SHP77 (cell line): Measurements from ENCODE around the gene ADAM21.
A peak's percentile ranks its signal among the peaks of the same experiment; 100 is the strongest.
"Not testable (repeated sequence)": the region's sequence is repeated elsewhere in the genome, so short reads cannot be mapped to it uniquely, and the experiment has no call there.

ENCODE experiments used
- DNase-seq, 2 experiments: peaks; one replicate each; lab custom pipeline; 2025; lab: John Stamatoyannopoulos, UW

Gene ADAM21

DNA sequence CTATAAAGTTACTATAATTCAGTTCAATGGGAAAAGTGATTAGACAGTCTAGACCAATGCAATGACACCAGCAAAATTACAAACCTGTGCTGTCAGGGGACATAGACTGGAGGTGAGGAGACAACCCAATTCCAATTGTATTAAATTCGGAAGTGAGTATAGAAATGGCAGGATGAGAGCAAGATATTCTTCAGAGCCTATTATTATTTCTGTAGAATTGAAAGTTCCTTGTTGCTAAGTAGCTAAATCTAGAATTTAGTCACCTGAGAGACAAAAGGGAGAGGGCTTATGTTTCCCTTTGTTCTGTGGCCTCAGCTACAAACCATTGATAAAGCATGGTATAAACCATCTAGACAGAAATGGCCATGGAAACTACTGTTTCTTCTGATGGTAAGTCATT lies at the start of gene ADAM21:
Gene ADAM21 (plus strand): TSS at position 301 of the 400 bp plus-strand sequence. CDS start 5,326 bp downstream, outside the sequence.
- DNase-seq: no peak

DNA sequence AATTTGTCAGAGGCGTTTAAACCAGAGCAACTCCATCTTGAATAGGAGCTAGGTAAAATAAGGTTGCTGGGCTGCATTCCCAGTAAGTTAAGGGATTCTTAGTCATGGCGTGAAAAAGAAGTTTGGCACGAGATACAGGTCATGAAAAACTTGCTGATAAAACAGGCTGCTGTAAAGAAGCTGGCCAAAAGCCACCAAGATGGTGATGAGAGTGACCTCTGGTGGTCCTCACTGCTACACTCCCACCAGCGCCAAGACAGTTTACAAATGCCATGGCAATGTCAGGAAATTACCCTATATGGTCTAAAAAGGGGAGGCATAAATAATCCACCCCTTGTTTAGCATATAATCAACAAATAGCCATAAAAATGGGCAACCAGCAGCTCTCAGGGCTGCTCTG lies 48.6 kb upstream of the ADAM21 start:
- not testable (repeated sequence) for DNase-seq

DNA sequence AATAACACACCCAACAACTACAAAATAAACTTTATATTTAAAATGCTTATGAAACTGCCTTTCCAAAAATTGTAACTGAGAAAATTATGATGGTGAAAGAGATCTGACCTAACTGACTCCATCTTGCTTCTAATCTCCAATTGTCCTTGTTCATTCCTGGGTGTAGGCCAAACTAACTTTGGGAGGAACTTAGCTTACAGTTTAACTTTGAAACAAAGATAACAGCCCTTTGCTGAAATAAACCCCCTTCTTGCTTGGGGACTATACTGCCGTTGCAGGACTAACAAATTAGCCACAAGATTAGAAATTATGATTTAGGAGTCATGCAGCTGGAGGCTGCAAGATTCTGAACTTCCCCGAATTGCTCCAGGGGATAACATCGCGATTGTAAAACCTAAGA lies 45.8 kb upstream of the ADAM21 start:
- not testable (repeated sequence) for DNase-seq

DNA sequence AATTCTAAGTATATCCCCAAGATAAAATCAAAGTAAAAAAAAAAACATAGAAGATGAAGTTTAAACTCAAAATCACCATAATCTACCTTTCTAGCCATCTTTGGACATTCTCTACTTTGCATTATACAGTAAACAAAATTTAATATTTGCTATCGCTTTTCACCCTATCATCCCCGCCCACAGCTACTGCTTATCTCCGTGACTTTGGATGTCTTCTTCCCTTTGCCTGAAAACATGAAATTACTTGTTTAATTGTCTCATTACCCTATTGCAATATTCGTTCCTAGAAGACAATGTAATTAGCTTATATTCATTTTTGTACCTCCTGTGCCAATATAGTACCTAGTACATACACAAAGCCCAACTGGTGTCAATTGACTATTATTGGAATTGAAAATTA lies 44.4 kb upstream of the ADAM21 start:
- DNase-seq: no peak

DNA sequence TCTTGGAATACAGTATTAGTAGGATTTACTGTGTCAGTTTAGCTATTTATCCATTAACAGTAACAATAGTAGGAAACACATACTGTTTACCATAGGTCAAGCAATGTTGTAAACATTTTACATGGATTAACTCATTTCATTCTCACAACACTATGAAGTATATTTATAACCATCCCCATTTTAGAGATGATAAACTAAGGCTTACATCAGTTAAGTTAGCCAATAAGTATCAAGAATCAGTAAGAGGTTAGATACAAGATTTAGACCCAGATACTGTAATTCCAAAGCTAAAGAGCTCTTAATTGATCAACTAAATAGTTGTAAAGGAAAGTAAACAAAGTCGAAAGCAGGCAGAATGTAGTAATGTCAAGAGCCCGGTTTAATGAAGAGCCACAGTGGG lies 36.2 kb upstream of the ADAM21 start:
- no peak for DNase-seq

DNA sequence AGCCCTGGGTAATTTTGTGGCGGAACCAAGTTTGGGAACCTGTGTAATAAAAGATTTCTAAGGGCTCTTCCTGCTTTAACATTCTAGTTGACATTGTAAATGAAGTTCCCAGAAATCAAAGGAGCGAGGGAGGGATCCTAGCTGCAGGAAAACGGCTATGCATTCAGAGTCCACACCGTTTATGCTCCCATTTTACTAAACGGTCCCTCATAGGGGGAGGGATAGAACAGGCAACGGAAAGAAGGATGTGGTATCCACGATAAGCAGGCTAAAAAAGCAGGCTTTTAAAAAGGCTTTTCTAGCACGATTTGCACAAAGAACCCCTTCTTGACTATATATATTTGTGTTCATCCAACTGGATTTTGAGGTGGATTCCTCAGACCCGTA lies 35.6 kb upstream of the ADAM21 start:
- DNase-seq: no peak

DNA sequence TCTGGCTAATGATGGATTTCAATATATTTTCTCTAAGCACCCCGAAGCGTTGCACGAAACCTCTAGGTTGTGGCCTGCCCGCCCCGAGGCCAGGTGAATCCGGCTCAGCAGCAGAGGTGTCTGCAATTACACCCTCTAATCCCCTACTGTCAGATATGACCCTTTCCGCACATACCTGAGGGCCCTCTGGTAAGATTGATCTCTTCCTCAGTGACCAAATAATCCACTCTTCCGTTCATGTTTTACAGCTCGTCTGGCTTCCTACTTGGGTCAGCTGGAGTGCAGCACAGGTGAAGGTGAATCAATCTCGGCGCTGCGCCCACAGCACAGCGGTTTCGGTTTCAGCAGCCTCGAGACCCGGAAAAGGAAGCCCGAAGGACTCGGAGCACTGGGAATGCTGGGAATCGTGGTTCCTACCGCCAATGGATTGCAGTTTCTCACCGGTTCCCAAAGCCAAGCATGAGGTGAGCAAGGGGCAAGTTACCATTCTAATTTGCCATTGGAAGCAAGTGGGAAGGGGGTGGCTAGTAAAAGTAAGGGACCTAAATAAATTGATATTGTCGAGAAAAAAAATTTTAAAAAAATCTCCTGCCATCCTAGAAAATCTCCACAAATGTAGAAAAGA lies 35.1 kb upstream of the ADAM21 start, which contains the start of gene SYNJ2BP:
Gene SYNJ2BP (minus strand): TSS at position 366 of the 625 bp plus-strand sequence. CDS start 127 bp downstream, at position 239.
- DNase-seq: peak; percentile 80 to 87

DNA sequence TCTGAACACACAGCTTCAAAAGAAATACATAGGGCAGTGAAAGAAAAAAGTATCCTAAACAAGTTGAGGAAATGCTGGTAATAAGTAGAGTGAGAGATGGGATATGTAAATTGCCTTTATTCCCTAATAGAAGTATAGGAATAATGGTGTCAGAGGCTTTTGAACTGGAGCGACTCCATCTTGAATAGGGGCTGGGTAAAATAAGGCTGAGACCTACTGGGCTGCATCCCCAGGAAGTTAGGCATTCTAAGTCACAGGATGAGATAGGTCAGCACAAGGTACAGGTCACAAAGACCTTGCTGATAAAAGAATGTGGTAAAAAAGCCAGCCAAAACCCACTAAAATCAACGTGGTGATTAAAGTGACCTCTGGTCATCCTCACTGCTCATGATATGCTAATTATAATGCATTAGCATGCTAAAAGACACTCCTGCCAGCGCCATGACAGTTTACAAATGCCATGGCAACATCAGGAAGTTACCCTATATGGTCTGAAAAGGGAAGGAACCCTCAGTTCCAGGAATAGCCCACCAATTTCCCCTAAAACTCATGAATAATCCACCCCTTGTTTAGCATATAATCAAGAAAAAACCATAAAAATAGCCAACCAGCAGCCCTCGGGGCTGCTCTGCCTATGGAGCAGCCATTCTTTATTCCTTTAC lies 32.6 kb upstream of the ADAM21 start:
- not testable (repeated sequence) for DNase-seq

DNA sequence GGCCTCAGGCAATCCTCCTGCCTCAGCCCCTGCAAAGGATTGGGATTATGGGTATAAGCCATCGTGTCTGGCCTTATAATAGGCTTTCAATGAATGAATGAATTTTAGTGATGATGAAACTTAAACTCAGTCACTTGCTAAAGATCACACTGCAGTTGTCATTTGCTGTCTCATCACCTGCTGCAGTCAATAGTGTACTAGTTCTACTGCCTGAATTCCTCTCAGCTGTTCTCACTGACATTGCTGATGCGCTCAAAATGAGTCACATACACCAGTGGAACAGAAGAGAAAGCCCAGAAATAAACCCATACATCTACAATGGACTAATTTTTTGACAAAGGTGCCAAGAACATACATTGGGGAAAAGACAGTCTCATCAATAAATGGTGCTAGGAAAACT lies 29.4 kb upstream of the ADAM21 start:
- DNase-seq: no peak

DNA sequence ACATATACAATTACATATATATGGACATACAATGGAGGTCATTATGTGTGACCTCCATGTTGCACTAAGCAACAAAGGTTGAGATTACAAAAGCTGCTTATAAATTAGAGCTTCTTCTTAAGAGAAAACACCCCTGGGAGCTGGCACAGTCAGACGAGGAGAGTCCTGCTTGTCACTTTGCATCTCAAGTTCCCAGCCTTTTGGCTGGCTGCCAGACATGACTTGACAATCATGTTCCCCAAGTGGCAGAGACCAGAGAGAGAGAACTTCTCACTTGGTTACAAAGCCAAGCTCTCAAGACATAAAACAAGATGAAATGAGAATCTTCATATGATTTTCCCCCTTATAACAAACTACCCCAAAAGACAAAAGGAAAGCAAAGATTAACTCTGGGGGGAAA lies 26.6 kb upstream of the ADAM21 start:
- peak in 1 of 2 experiments; percentile 13 for DNase-seq

DNA sequence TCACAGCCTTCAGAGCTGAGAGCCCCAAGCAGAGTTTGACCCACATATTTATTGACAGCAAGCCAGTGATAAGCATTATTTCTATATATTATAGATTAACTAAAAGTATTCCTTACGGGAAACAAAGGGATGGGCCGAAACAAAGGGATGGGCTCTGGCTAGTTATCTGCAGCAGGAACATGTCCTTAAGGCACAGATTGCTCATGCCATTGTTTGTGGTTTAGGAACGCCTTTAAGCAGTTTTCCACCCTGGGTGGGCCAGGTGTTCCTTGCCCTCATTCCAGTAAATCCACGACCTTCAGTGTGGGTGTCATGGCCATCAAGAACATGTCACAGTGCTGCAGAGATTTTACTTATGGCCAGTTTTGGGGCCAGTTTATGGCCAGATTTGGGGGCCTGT lies 25.4 kb upstream of the ADAM21 start:
- DNase-seq: not testable (repeated sequence)

DNA sequence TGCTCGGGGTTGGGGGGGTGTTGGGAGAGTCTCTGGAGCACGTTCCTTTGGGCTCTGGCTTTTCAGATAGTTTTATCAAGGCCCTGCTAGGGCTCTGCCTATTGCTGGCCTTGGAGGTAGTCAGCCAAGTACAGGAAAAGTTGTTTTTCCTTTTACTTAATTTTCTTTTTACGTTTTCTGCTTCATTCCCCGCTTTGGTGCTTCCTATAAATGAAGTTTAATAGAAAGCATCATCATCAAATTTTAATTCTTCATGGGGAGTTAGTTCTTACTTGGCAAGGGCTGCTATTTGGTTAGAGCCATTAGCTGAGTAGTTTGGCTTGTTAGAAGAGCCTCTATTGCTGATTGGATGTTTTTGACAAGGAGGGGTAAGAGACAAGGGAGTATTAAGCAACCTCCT lies 15.1 kb upstream of the ADAM21 start:
- no peak for DNase-seq

DNA sequence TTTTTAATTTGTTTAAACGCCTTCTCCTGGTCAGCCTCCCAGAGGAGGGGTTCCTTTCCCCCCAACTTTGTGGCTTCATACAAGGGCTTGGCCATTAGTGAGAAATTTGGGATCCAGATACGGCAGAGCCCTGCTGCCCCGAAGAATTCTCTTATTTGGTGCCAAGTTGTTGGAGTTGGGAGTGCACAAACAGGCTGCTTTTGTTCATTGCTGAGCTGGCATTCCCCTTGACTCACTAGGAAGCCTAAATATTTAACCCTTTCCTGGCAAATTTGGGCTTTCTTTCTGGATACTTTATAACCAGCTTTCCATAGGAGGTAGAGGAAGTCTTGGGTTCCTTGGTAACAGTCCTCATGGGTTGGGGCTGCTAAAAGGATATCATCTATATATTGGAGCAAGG lies 10.3 kb upstream of the ADAM21 start:
- DNase-seq: no peak

DNA sequence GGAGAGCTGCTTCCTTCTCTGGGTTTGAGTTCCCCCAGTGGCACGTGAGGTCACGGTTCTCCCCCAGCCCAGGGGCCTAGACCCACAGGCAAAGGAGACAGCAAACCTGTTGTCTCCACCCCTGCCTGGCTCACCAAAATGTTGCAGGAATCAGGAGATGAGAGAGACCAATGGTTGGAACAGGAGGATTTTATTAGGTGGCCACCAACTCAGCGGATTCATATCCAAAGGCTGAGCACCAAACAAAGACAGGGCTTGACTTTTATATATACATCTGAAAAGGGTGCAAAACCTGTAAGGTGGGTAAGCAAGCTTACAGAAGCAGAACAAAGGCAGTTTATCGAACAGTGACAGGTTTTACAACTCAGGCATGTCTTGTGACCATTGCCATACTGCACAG lies 9.2 kb upstream of the ADAM21 start:
- no peak for DNase-seq

DNA sequence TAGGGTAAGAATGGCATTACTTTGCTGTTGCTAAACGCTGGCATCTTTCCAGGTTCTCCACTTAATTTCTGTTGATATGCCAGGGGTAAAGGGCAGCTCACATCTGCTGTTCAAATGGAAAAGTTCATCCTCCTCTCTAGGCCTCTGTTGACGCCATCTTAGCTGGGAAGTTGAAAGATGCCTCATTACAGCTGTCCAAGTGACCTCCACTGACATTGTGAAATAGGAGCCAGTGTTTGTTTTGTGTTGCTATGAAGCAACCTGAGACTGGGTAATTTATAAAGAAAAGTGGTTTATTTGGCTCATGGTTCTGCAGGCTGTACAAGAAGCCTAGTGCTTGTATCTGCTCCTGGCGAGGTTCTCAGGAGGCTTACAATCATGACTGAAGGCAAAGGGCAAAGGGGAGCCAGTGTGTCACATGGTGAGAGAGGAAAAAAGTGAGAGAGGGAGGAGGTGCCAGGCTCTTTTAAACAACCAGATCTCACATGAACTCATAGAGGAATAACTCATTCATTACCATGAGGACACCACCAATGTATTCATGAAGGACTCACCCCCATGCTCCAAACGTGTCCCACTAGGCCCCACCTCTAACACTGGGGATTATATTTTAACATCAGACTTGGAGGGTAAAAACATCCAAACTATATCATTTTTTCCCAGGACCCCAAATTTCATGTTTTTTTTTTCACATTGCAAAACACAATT lies 3.2 kb upstream of the ADAM21 start:
- DNase-seq: peak; percentile 44 to 59

DNA sequence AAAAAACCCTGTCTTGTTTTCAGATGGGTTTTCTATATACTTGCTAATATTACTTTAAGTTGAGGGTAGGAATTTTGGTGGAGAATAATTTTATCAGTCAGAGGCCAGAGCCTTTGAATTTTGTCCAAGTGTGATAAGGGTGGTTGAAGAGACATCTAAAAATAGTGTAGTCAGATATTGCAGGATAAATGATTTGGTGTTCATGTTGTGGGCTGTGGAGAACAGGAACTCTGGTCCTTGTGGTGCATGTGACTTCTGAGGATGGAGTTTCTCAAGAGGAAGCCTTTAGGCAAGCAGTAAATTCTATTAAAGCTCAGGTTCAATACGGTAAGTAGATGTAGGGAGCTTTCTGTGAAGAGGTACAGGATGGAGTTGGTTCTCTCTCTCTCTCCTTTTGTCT lies 2.8 kb downstream of the ADAM21 start:
- no peak for DNase-seq

DNA sequence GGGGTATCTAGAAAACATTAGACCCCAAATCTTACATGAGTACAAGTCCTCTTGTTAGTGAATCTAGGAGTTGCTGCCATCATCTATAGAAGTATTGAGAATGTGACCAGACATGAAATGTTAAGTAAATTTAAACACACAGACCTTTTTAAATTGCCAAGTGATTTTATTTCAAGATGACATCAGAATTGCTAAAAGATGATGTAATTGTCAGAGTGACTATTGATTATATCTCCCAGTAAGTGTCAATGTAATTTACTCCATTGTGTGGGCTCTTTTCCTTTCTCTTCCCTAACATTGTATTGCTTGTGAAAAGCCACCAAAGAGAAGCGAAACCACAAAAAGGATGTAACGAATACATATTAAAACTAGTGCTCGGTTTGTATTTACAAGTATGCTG lies 16.8 kb downstream of the ADAM21 start:
- DNase-seq: no peak

DNA sequence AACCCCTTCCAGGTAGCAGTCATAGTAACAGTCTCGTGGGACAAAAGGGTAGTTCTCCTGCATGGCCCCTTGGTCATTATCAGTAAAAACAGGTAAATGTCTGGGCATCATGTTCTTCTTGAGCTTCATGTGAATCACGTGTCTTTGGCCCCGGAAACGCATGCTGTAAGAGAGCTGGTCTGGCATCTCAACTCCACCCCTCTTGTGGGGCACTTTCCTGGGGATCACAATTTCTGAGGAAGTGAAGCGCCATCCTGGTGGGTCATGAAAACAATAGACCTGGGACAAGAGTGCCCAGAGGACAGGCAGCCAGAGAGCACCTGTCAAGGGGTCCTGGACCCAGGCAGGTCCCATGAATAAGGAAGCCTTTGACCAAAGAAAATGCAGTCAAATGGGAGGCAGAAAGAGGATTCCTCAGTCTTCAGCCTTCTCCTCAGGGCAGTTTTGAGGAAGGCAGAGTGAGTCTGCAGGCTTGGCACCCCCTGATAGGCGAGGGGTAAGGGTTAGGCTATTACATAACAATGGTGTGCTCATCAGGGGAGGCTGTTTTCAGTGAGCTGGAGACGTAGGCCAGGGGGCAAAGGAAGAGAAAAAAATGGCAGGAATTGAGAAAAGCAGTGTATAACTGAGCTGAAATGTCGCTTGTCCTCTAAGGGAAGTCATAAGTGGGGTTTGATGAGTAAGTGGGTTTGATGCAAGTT lies 19.0 kb downstream of the ADAM21 start:
- DNase-seq: not testable (repeated sequence)

DNA sequence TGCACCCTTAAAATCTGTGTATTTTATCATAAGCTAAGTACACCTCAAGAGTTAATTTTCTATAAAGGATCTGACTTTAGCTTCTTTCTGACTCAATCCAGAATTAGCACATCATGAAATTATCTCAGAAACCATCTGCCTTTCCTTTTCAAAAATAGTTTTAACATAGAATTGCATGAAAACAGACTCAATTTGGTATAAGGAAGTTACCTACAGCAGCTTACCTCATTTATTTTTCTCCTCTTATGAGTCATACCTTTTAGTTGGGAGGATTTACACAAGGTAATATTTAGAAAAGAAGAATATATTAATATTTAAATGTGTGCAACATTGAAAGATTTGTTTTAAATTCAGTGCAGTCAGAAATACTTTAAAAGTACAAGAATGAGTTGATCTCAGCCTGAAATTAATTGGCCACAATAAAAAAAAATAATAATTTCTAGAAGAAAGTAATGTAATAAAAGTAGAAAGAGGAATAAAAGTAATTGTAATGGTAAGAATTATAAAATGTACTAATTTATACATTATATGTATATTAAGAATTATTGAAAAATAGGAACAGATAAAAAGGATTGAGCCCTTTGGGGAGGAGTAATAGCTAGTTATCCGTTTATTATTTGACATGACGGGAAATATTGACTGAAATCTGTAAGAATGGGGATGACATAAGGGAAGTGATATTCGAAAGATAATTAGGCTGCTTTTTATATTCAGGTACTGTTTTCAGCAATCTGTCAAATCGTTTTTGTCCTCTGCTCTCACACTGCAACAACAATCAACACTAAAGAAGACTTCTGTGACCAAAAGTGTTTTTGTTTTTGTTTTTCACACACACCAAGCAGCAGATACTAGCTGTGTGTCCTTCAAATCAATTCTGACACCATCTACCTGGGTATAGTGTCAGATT lies 20.5 kb downstream of the ADAM21 start:
- no peak for DNase-seq

DNA sequence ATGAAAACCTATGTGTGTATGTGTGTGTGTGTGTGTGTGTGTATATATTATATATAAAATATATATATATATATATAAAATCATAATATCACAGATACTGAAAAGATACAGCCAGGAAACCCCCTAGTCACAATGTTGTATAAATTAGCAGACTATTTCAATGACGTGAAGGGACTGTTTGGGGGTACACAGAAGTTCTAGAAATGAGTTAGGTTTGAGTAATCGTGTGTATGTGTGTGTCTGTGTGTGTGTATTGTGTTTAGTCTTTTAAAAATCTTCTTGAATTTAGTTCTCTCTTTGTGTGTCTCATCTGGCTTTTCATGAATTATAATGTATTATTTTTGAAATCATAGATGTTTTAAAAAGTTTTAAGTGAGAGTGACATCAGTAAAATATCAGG lies 21.9 kb downstream of the ADAM21 start:
- DNase-seq: no peak

DNA sequence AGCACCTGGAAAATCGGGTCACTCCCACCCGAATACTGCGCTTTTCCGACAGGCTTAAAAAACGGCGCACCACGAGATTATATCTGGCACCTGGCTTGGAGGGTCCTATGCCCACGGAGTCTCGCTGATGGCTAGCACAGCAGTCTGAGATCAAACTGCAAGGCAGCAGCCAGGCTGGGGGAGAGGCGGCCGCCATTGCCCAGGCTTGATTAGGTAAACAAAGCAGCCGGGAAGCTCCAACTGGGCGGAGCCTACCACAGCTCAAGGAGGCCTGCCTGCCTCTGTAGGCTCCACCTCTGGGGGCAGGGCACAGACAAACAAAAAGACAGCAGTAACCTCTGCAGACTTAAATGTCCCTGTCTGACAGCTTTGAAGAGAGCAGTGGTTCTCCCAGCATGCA lies 23.5 kb downstream of the ADAM21 start:
- not testable (repeated sequence) for DNase-seq
